GM21390 (cell line): ENCODE data around the gene NFATC2.

Experiments
- ATAC-seq: cut with Tn5 transposase; IDR thresholded peaks from one replicate; pipeline ENCODE4 v1.9.1; 2021; ENCODE audit not compliant: unreplicated experiment

NFATC2 gene

GRCh38 chr20:51516855-51517254, 25.7 kb downstream of the NFATC2 start:
- no peak for ATAC-seq

GRCh38 chr20:51514836-51515235, 27.7 kb downstream of the NFATC2 start:
- ATAC-seq: no peak

DNA sequence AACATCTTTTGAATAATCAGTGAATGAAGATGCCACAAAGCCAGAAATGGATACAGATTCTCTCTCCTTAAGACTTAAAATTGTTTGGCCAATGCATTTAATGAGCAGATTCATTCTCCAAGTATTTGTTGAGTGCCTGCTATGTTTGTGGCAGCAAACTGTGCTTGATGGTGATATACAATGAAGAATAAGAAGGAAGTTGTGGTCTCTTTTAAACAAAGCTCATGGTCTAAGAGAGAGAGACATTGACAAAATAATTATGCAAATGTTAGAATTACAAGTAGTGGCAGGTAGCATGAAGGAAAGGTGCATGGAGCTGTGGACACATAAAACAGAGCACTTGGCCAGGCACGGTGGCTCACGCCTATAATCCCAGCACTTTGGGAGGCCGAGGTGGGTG, 28.3 kb downstream of the NFATC2 start:
- no peak for ATAC-seq

DNA sequence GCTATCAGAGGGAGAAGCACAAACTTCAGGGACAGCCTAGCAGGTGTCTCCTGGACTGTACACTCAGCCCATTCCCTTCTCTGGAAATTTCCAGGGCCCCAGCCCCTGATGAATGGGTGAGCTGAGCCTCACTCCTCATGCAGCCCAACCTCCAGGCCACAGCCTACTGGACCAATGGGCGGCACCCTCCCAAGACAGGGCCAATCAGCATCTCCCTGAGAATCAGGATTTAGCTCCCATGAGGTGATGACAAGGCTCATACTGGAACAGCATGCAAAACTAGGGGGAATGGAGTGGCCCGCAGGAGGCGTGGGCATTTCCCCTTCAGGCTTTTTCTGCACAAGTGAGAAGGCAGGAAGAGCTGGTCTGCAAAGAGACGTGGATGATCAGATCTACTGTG, 29.0 kb downstream of the NFATC2 start:
- no peak for ATAC-seq

- no peak for ATAC-seq
Measured at GRCh38 chr20:51512645-51513044, 29.9 kb downstream of the NFATC2 start.

- ATAC-seq: no peak
Measured at GRCh38 chr20:51511861-51512619, 30.5 kb downstream of the NFATC2 start.

GRCh38 chr20:51510936-51511605, 31.4 kb downstream of the NFATC2 start:
- ATAC-seq: no peak

GRCh38 chr20:51510169-51510568, 32.4 kb downstream of the NFATC2 start:
- ATAC-seq: no peak

DNA sequence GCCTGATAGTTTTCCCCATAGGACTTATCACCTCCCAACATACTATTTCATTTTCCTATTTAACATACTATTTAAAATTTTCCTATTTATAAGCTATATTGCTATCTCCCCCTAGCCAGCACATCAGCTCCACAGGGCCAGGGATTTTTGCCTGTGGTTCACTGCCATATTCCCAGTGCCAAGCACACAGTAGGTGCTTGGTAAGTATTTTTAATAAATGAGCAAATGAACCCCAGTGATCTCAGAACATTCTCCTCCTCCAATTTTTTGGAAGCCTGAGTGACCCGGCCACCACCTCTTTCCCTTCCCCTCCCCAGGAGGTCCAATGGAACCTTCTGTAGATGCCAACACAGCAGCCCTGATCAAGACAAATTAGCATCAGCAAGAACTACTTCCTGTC, 33.3 kb downstream of the NFATC2 start:
- no peak for ATAC-seq

- no peak for ATAC-seq
Measured at GRCh38 chr20:51508780-51509179, 33.7 kb downstream of the NFATC2 start.

GRCh38 chr20:51508158-51508557, 34.4 kb downstream of the NFATC2 start:
- no peak for ATAC-seq

GRCh38 chr20:51507216-51508036, 35.1 kb downstream of the NFATC2 start:
- no peak for ATAC-seq

DNA sequence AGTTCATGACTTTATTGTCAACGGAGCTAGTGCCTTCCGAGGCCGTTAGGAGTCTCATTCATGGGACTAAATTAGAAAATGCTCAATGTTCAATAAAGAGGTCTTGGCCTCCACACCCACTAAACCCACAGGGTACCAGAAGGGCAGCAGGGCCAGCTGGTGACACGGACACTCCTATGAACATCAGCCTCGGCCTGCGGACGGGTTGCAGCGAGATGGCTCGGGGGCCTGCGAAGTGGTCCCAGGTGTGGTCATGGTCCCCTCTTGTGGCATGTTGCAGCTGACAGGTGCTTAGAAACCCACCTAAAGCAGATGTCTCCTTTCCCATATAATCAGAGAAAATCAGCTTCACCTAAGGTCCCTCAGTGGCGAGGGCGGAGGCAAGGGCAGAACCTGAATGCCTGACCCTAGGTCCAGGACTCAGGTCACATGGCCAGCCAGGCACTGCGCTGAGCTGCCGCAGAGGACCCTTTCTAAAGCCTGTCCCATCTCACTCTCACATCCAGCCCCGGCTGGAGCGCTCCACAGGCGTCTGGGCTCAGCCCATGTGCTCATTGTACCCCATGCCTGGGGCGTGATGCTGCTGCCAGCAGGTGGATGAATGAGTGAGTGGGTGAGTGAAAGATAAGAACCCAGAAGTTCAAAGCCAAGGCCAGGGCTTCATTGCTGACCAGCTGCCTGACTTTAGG, 35.8 kb downstream of the NFATC2 start:
- ATAC-seq: no peak

- no peak for ATAC-seq
Measured at GRCh38 chr20:51505566-51505965, 37.0 kb downstream of the NFATC2 start.

DNA sequence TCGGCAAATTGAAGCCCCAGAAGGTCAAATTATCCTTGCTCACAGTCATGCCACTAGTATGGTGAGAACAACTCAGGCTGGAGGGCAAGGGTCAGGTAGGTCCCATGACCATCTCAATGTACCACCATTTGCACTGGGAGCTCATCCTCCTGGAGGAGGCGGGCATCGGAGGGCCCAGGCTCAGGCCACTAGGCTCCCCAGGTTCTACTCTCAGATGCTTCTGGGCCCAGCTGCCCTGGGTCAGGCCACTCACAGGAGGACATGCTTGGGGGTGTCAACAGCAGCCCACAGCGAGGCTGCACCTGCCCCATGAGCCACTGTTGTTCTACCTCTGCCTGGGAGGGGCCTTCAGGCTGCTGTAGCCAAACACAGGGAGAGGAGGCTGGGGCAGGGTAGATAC, 39.1 kb downstream of the NFATC2 start:
- no peak for ATAC-seq

GRCh38 chr20:51500936-51501335, 41.6 kb downstream of the NFATC2 start:
- ATAC-seq: no peak

GRCh38 chr20:51500311-51500710, 42.2 kb downstream of the NFATC2 start:
- ATAC-seq: peak; percentile 68

- no peak for ATAC-seq
Measured at GRCh38 chr20:51498765-51499540, 43.6 kb downstream of the NFATC2 start.

DNA sequence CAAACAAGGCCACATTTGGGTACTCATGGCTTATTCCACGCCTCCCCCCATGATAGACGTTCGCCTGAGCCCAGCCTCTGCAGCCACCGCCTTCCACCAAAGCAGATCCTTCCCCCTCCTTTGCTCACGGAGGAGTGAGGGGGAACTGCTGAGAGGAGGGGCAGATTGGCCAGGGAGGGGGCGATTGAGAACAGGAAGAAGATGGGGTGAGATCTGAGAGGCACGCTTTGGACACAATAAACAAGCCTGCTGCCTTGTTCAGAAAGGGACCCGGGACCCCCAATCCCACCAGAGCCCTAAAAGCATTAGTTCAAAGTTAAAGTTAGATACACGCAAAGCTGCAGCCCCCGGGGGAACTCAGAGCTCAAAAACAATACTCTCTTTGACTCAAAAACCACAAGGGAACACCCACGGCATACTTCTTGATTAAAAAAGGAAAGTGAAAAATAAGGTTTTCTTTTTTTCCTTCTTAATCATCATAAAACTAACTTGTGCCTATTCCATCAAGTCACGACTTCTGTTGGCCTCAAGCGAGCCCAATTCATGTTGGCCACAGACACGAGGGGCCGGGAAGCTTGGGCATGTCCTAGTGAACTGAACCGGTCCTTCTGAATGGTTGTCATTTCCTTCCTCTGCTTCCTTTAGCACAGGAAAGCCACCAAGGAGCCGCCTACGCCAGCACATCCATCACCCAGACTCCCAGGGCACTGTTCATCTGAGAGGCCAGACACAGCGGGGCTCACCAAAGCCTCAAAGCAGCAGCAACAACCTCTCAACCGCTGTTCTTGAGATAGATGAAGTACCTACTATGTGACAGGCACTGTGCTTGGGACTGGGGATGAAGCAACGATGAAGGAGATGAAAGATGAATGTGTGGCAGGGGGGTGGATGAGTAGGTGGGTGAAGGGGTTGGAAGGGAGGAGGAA, 44.7 kb downstream of the NFATC2 start:
- peak; percentile 39 for ATAC-seq
